Ovary (tissue), 3 donors: ENCODE measurements around the gene GLDN.

Experiments
- CTCF ChIP-seq, 3 donors: fragments of 450-650 bp in 2 of 3; fragments of 200-600 bp in 1 of 3; IDR thresholded peaks; one replicate each; pipeline versions ENCODE4 v1.5.1 to v1.8.0; 2016 to 2022; ENCODE audit warnings: antibody characterized with exemption in 3 of 3, mild to moderate bottlenecking in 1 of 3
- POLR2A ChIP-seq: fragments of 450-650 bp; IDR thresholded peaks from one replicate; pipeline ENCODE4 v1.6.1; 2017; ENCODE audit warnings: antibody characterized with exemption, mild to moderate bottlenecking, moderate library complexity
- donor health status: DM: no; HTN: no; CAD: no.

GRCh38 chr15:51379390-51379789 lies 37.9 kb downstream of the GLDN start:
- no peak for TF ChIP-seq CTCF (IDR thresholded peaks at IDR 0.05)
- TF ChIP-seq POLR2A = no peak
